ENCODE measurements around the gene NHLRC3. TPM values are rescaled to one million over a fixed set of nuclear protein-coding genes. Genes with fewer than 3 reads are reported as not detected.

Gene NHLRC3
- total RNA-seq, 1 donor from 2014 or later, result 24.4 TPM

GRCh38 chr13:39023316-39023715 lies 14.9 kb upstream of the NHLRC3 start:
- peaks cover 10% of the 10 kb centered on the region for H3K36me3 Mint-ChIP-seq (ENCODE audit: low read depth)
- no peak for TF ChIP-seq CTCF (conservative IDR thresholded peaks at IDR 0.05)
- no peaks in the 10 kb centered on the region for H3K4me1 Mint-ChIP-seq
- H3K9me3 Mint-ChIP-seq, result no peaks in the 10 kb centered on the region
- DNase-seq (ENCODE audit: low read depth, low spot score), result no peak
- no peak overlapping the region for H3K27ac Mint-ChIP-seq (ENCODE audit: unreplicated experiment)
- H3K27me3 Mint-ChIP-seq (ENCODE audit: low read depth), result no peaks in the 10 kb centered on the region
- no peak overlapping the region for H3K4me3 Mint-ChIP-seq

- peaks cover 9% of the 10 kb centered on the region for H3K36me3 Mint-ChIP-seq (ENCODE audit: low read depth)
- H3K4me3 Mint-ChIP-seq, result no peak overlapping the region
- no peaks in the 10 kb centered on the region for H3K9me3 Mint-ChIP-seq
Measured at GRCh38 chr13:39023761-39024160, 14.5 kb upstream of the NHLRC3 start.

GRCh38 chr13:39025433-39025839 lies 12.8 kb upstream of the NHLRC3 start:
- Mint-ChIP-seq H3K27ac (ENCODE audit: unreplicated experiment) (no peak overlapping the region), H3K4me1 (no peaks in the 10 kb centered on the region), H3K36me3 (ENCODE audit: low read depth) (peaks cover 7% of the 10 kb centered on the region), H3K9me3 (no peaks in the 10 kb centered on the region), H3K27me3 (ENCODE audit: low read depth) (no peaks in the 10 kb centered on the region), H3K4me3 (no peak overlapping the region)
- TF ChIP-seq CTCF (conservative IDR thresholded peaks at IDR 0.05), result no peak
- no peak for DNase-seq (ENCODE audit: low read depth, low spot score)

More at GRCh38 chr13:39023761-39024160, 14.5 kb upstream of the NHLRC3 start:
- no peak for DNase-seq (ENCODE audit: low read depth, low spot score)
- no peak for TF ChIP-seq CTCF (conservative IDR thresholded peaks at IDR 0.05)
- Mint-ChIP-seq H3K27ac (ENCODE audit: unreplicated experiment) (no peak overlapping the region), H3K27me3 (ENCODE audit: low read depth) (no peaks in the 10 kb centered on the region), H3K4me1 (no peaks in the 10 kb centered on the region)

- no peak overlapping the region for H3K27ac Mint-ChIP-seq (ENCODE audit: unreplicated experiment)
- TF ChIP-seq CTCF (conservative IDR thresholded peaks at IDR 0.05), result no peak
- DNase-seq (ENCODE audit: low read depth, low spot score), result no peak
- H3K27me3 Mint-ChIP-seq (ENCODE audit: low read depth), result no peaks in the 10 kb centered on the region
- no peaks in the 10 kb centered on the region for H3K9me3 Mint-ChIP-seq
- H3K36me3 Mint-ChIP-seq (ENCODE audit: low read depth), result peaks cover 5% of the 10 kb centered on the region
- peaks cover 38% of the 10 kb centered on the region for H3K4me1 Mint-ChIP-seq
- no peak overlapping the region for H3K4me3 Mint-ChIP-seq
Measured at GRCh38 chr13:39032150-39032549, 6.1 kb upstream of the NHLRC3 start.

- no peaks in the 10 kb centered on the region for H3K36me3 Mint-ChIP-seq (ENCODE audit: low read depth)
- no peaks in the 10 kb centered on the region for H3K27me3 Mint-ChIP-seq (ENCODE audit: low read depth)
- no peak for DNase-seq (ENCODE audit: low read depth, low spot score)
- TF ChIP-seq CTCF (conservative IDR thresholded peaks at IDR 0.05), result no peak
- H3K9me3 Mint-ChIP-seq, result no peaks in the 10 kb centered on the region
- H3K4me1 Mint-ChIP-seq, result peaks cover 46% of the 10 kb centered on the region
- no peak overlapping the region for H3K27ac Mint-ChIP-seq (ENCODE audit: unreplicated experiment)
- H3K4me3 Mint-ChIP-seq, result peak overlapping the region; percentile 90
Measured at GRCh38 chr13:39034085-39034484, 4.2 kb upstream of the NHLRC3 start.

GRCh38 chr13:39035204-39035603 lies 3.1 kb upstream of the NHLRC3 start:
- no peaks in the 10 kb centered on the region for H3K9me3 Mint-ChIP-seq
- no peaks in the 10 kb centered on the region for H3K36me3 Mint-ChIP-seq (ENCODE audit: low read depth)
- no peak for TF ChIP-seq CTCF (conservative IDR thresholded peaks at IDR 0.05)
- no peak overlapping the region for H3K27ac Mint-ChIP-seq (ENCODE audit: unreplicated experiment)
- H3K27me3 Mint-ChIP-seq (ENCODE audit: low read depth), result no peaks in the 10 kb centered on the region
- H3K4me1 Mint-ChIP-seq, result peaks cover 52% of the 10 kb centered on the region
- H3K4me3 Mint-ChIP-seq, result peak overlapping the region; percentile 90
- no peak for DNase-seq (ENCODE audit: low read depth, low spot score)

Data from neural crest cell (in vitro differentiated cells).